HepG2 (cell line): Measurements from ENCODE around the gene IKZF3. TPM values are rescaled to one million over a fixed set of nuclear protein-coding genes. Genes with fewer than 3 reads are reported as not detected.
A peak's percentile ranks its signal among the peaks of the same experiment; 100 is the strongest.

Source experiments
- BRCA1 ChIP-seq: sonication (generic); formaldehyde crosslinking; IDR thresholded peaks from 2 replicates; pipeline ENCODE4 v1.4.0; 2020; ENCODE audit warnings: missing genetic modification reagents
- FOSL1 ChIP-seq: sonication (generic); formaldehyde crosslinking; IDR thresholded peaks from 2 replicates; pipeline ENCODE4 v1.9.0; 2021; ENCODE audit warnings: missing genetic modification reagents, borderline replicate concordance
- HMG20A ChIP-seq: IDR thresholded peaks from 2 replicates; pipeline ENCODE4 v1.6.1; 2016; ENCODE audit warnings: borderline replicate concordance
- HNRNPLL ChIP-seq: fragments of 200-400 bp; formaldehyde crosslinking; IDR thresholded peaks from 2 replicates; pipeline ENCODE4 v1.6.1; 2017; ENCODE audit warnings: mild to moderate bottlenecking, low read depth, low read length; ENCODE audit not compliant: poor library complexity, severe bottlenecking
- RAD51 ChIP-seq: fragments of 450-650 bp; IDR thresholded peaks from 2 replicates; pipeline ENCODE4 v1.6.1; 2016; ENCODE audit warnings: borderline replicate concordance
- RARG ChIP-seq: sonication (generic); formaldehyde crosslinking; IDR thresholded peaks from 2 replicates; pipeline ENCODE4 v1.4.0; 2020; ENCODE audit warnings: low read depth, mild to moderate bottlenecking, missing genetic modification reagents
- RBAK ChIP-seq: sonication (generic); formaldehyde crosslinking; IDR thresholded peaks from 2 replicates; pipeline ENCODE4 v1.5.1; 2020; ENCODE audit warnings: mild to moderate bottlenecking, missing genetic modification reagents
- SP140L ChIP-seq: sonication (generic); formaldehyde crosslinking; IDR thresholded peaks from 2 replicates; pipeline ENCODE4 v1.4.0; 2020; ENCODE audit warnings: missing genetic modification reagents, borderline replicate concordance
- SSRP1 ChIP-seq: IDR thresholded peaks from 2 replicates; pipeline ENCODE4 v1.6.1; 2016; ENCODE audit warnings: control low read depth
- TGIF2 ChIP-seq: IDR thresholded peaks from 2 replicates; pipeline ENCODE4 v1.6.1; 2016; ENCODE audit warnings: control low read depth, missing compliant biosample characterization
- ZMYM2 ChIP-seq: sonication (generic); formaldehyde crosslinking; IDR thresholded peaks from 2 replicates; pipeline ENCODE4 v1.8.0; 2022; ENCODE audit warnings: mild to moderate bottlenecking, missing genetic modification reagents
- ZNF607 ChIP-seq: sonication (generic); formaldehyde crosslinking; IDR thresholded peaks from 2 replicates; pipeline ENCODE4 v1.5.1; 2020; ENCODE audit warnings: missing genetic modification reagents, mild to moderate bottlenecking, borderline replicate concordance
- polyA plus RNA-seq, 8 experiments: library from polyadenylated mRNA; depleted of rRNA in 3 of 8; stranded (reverse) in 7 of 8; unstranded in 1 of 8; fragments of >200 nt; fragmentation: Illumina TruSeq in 4 of 8; extraction: Trizol in 4 of 8; gene quantifications; 2 replicates each; pipeline versions ENCODE4 v1.2.1 to v1.2.3, GENCODE V29; 2011 to 2016; ENCODE audit warnings: low read depth in 4 of 8, missing spikeins in 1 of 8, mixed read lengths in 1 of 8; ENCODE audit not compliant: insufficient read depth in 1 of 8
- total RNA-seq, 5 experiments: library from RNA; depleted of rRNA; stranded (reverse); fragments of >200 nt; fragmentation: Illumina TruSeq; extraction: Trizol; gene quantifications; 2 replicates each; pipeline ENCODE4 v1.2.3, GENCODE V29; 2016; ENCODE audit warnings: low read depth in 1 of 5
- TF ChIP-seq, protein P1 (sequence below): sonication (generic); formaldehyde crosslinking; IDR thresholded peaks from 2 replicates; pipeline ENCODE4 v1.4.0; 2020; ENCODE audit warnings: missing genetic modification reagents, borderline replicate concordance
- TF ChIP-seq, protein P2 (sequence below): sonication (generic); formaldehyde crosslinking; IDR thresholded peaks from 2 replicates; pipeline ENCODE4 v1.5.0; 2020; ENCODE audit warnings: mild to moderate bottlenecking, missing genetic modification reagents
- TF ChIP-seq, protein P3 (sequence below): sonication (generic); formaldehyde crosslinking; IDR thresholded peaks from 2 replicates; pipeline ENCODE4 v1.5.1; 2020; ENCODE audit warnings: missing genetic modification reagents, mild to moderate bottlenecking, borderline replicate concordance

IKZF3 gene
- total and polyA plus RNA-seq, 2 of the 13 experiments (the other 11 are each of a cell fraction or from before 2014, with no cell fraction given) = not detected

DNA sequence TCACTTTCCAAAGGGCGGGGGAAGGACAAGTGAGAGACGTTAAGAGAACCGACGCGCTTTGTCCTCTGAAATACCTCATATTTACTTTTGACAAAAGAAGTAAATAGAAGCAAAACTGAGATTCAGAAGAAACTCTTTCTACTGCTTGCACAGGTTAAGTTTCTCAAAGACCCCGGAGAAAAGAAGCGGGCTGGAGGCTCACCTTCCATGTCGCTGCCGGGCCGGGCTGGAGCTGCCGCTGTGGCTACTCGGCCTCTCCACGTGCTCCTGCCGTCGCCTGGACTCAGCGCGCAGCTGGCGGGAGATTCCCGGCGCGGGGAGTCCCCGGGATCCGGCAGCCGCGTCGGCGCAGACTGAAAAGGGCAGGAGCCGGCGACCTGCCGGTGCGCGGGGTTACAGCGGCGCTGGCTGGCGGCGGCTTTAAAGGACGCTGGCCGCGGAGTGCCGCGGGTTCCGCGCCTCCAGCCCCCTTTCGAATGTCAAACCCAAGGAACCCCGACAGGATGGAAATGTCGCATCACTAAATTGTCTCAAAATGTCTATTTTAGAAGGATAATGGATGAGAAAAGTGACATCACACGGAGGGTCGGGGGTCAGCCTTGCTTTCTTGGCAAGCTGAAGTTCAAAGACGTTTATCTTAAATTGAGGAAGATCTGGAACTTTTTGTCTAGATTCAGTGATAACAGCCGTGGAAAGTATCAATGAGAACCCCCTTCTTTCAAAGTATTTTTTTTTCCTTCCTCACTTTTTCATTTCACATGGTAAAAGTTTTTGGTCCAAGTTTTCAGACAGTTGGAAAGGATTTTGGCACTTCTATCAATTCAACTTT is at the start of gene IKZF3 (continued):
- TF ChIP-seq ZNF607 (peak; percentile 99), TGIF2 (CRISPR knock-in tag) (peak; percentile 49; the same call in 1 of the 2 replicates), SSRP1 (no peak), HMG20A (peak; percentile 57; the same call in 1 of the 2 replicates), RBAK (CRISPR knock-in tag) (no peak), SP140L (CRISPR knock-in tag) (peak; percentile 95; the same call in 1 of the 2 replicates), RARG (CRISPR knock-in tag) (no peak), FOSL1 (peak; percentile 64; the same call in 1 of the 2 replicates), BRCA1 (CRISPR knock-in tag) (peak; percentile 99), HNRNPLL (peak; percentile 89), RAD51 (no peak), ZMYM2 (peak; percentile 94)
- TF ChIP-seq, protein P1, sequence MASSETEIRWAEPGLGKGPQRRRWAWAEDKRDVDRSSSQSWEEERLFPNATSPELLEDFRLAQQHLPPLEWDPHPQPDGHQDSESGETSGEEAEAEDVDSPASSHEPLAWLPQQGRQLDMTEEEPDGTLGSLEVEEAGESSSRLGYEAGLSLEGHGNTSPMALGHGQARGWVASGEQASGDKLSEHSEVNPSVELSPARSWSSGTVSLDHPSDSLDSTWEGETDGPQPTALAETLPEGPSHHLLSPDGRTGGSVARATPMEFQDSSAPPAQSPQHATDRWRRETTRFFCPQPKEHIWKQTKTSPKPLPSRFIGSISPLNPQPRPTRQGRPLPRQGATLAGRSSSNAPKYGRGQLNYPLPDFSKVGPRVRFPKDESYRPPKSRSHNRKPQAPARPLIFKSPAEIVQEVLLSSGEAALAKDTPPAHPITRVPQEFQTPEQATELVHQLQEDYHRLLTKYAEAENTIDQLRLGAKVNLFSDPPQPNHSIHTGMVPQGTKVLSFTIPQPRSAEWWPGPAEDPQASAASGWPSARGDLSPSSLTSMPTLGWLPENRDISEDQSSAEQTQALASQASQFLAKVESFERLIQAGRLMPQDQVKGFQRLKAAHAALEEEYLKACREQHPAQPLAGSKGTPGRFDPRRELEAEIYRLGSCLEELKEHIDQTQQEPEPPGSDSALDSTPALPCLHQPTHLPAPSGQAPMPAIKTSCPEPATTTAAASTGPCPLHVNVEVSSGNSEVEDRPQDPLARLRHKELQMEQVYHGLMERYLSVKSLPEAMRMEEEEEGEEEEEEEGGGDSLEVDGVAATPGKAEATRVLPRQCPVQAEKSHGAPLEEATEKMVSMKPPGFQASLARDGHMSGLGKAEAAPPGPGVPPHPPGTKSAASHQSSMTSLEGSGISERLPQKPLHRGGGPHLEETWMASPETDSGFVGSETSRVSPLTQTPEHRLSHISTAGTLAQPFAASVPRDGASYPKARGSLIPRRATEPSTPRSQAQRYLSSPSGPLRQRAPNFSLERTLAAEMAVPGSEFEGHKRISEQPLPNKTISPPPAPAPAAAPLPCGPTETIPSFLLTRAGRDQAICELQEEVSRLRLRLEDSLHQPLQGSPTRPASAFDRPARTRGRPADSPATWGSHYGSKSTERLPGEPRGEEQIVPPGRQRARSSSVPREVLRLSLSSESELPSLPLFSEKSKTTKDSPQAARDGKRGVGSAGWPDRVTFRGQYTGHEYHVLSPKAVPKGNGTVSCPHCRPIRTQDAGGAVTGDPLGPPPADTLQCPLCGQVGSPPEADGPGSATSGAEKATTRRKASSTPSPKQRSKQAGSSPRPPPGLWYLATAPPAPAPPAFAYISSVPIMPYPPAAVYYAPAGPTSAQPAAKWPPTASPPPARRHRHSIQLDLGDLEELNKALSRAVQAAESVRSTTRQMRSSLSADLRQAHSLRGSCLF = peak; percentile 97; the same call in 1 of the 2 replicates
- TF ChIP-seq, protein P2, sequence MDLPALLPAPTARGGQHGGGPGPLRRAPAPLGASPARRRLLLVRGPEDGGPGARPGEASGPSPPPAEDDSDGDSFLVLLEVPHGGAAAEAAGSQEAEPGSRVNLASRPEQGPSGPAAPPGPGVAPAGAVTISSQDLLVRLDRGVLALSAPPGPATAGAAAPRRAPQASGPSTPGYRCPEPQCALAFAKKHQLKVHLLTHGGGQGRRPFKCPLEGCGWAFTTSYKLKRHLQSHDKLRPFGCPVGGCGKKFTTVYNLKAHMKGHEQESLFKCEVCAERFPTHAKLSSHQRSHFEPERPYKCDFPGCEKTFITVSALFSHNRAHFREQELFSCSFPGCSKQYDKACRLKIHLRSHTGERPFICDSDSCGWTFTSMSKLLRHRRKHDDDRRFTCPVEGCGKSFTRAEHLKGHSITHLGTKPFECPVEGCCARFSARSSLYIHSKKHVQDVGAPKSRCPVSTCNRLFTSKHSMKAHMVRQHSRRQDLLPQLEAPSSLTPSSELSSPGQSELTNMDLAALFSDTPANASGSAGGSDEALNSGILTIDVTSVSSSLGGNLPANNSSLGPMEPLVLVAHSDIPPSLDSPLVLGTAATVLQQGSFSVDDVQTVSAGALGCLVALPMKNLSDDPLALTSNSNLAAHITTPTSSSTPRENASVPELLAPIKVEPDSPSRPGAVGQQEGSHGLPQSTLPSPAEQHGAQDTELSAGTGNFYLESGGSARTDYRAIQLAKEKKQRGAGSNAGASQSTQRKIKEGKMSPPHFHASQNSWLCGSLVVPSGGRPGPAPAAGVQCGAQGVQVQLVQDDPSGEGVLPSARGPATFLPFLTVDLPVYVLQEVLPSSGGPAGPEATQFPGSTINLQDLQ (CRISPR knock-in tag) = no peak
- TF ChIP-seq, protein P3, sequence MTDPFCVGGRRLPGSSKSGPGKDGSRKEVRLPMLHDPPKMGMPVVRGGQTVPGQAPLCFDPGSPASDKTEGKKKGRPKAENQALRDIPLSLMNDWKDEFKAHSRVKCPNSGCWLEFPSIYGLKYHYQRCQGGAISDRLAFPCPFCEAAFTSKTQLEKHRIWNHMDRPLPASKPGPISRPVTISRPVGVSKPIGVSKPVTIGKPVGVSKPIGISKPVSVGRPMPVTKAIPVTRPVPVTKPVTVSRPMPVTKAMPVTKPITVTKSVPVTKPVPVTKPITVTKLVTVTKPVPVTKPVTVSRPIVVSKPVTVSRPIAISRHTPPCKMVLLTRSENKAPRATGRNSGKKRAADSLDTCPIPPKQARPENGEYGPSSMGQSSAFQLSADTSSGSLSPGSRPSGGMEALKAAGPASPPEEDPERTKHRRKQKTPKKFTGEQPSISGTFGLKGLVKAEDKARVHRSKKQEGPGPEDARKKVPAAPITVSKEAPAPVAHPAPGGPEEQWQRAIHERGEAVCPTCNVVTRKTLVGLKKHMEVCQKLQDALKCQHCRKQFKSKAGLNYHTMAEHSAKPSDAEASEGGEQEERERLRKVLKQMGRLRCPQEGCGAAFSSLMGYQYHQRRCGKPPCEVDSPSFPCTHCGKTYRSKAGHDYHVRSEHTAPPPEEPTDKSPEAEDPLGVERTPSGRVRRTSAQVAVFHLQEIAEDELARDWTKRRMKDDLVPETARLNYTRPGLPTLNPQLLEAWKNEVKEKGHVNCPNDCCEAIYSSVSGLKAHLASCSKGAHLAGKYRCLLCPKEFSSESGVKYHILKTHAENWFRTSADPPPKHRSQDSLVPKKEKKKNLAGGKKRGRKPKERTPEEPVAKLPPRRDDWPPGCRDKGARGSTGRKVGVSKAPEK = no peak
